ENCODE results near the gene IL1RAPL2. TPM values are rescaled to one million over a fixed set of nuclear protein-coding genes. Genes with fewer than 3 reads are reported as not detected.

IL1RAPL2 gene
- polyA plus RNA-seq, 1 of the 3 experiments (the other 2 are of a cell fraction): 0.13 TPM

GRCh38 chrX:105307762-105308161, 741.8 kb downstream of the IL1RAPL2 start:
- CTCF ChIA-PET: no interaction called here
- H3K4me2 ChIP-seq: no peak overlapping the region

GRCh38 chrX:105313596-105313995, 747.6 kb downstream of the IL1RAPL2 start:
- CTCF ChIA-PET: no interaction called here
- H3K9me3 ChIP-seq: no peaks in the 10 kb centered on the region
- H3K9me2 ChIP-seq: no peaks in the 10 kb centered on the region
- H3K9ac ChIP-seq: peak overlapping the region; percentile 29; the same call in 1 of the 2 replicates
- peak overlapping the region in 1 of 2 experiments; percentile 50; a peak in 2 of 4 replicates for H3K27ac ChIP-seq (ENCODE audit: low read depth in 2 of 2, low read length in 1 of 2)
- no peaks in the 10 kb centered on the region for H3K27me3 ChIP-seq (ENCODE audit: insufficient read depth)
- no peaks in the 10 kb centered on the region for H3K4me1 ChIP-seq (ENCODE audit: control insufficient read depth in 1 of 2, insufficient read depth in 2 of 2, low read depth in 1 of 2, low read length in 1 of 2)
- no peak overlapping the region for H3K4me3 ChIP-seq (ENCODE audit: low read depth in 2 of 2, low read length in 1 of 2)
- no peak for DNase-seq
- TF ChIP-seq EP300 (IDR thresholded peaks at IDR 0.05; ENCODE audit: borderline replicate concordance in 1 of 2, low read depth in 1 of 2, low read length in 1 of 2) (no peak), FOXJ3 (CRISPR knock-in tag; IDR thresholded peaks at IDR 0.05) (no peak), TAF1 (IDR thresholded peaks at IDR 0.05; ENCODE audit: borderline replicate concordance, low read depth, low read length) (no peak), ELF1 (IDR thresholded peaks at IDR 0.05) (no peak), MXI1 (IDR thresholded peaks at IDR 0.05; ENCODE audit: low read depth, low read length) (no peak), RAD21 (IDR thresholded peaks at IDR 0.05; ENCODE audit: low read length) (no peak), RXRA (IDR thresholded peaks at IDR 0.05; ENCODE audit: borderline replicate concordance, low read depth) (no peak)
- H4K20me1 ChIP-seq (ENCODE audit: insufficient read depth): no peaks in the 10 kb centered on the region
- H3K79me2 ChIP-seq (ENCODE audit: insufficient read depth): no peaks in the 10 kb centered on the region
- peak overlapping the region; percentile 23; the same call in 1 of the 2 replicates for H3K4me2 ChIP-seq
- H2AFZ ChIP-seq (ENCODE audit: low read depth): no peak overlapping the region
- WGBS (ENCODE audit: low lambda C conversion rate): 3% methylated on average over 1 of the region's 1 CpG
- H3F3A ChIP-seq (replicated peaks; ENCODE audit: insufficient read depth): peaks cover 7% of the 10 kb centered on the region
- H3K36me3 ChIP-seq (replicated peaks in 1 of 2; ENCODE audit: control insufficient read depth in 1 of 2, insufficient read depth in 2 of 2, low read length in 1 of 2): no peaks in the 10 kb centered on the region
- POLR2A ChIA-PET: no interaction called here

More at GRCh38 chrX:105307762-105308161, 741.8 kb downstream of the IL1RAPL2 start:
- no peak for TF ChIP-seq TCF12 (IDR thresholded peaks at IDR 0.05)
- no peak for TF ChIP-seq EP300 (IDR thresholded peaks at IDR 0.05; ENCODE audit: borderline replicate concordance in 1 of 2, low read depth in 1 of 2, low read length in 1 of 2)
- no peak for TF ChIP-seq USF2 (IDR thresholded peaks at IDR 0.05; ENCODE audit: borderline replicate concordance, low read depth, low read length)
- TF ChIP-seq JUND (IDR thresholded peaks at IDR 0.05): no peak
- H3K79me2 ChIP-seq (ENCODE audit: insufficient read depth): no peaks in the 10 kb centered on the region
- no peaks in the 10 kb centered on the region for H3K4me1 ChIP-seq (ENCODE audit: control insufficient read depth in 1 of 2, insufficient read depth in 2 of 2, low read depth in 1 of 2, low read length in 1 of 2)
- H3K9ac ChIP-seq: no peak overlapping the region
- H3K27ac ChIP-seq (ENCODE audit: low read depth in 2 of 2, low read length in 1 of 2): no peak overlapping the region
- POLR2A ChIA-PET: no interaction called here
- no peak overlapping the region for H2AFZ ChIP-seq (ENCODE audit: low read depth)
- no peaks in the 10 kb centered on the region for H4K20me1 ChIP-seq (ENCODE audit: insufficient read depth)
- no peak for DNase-seq
- no peak overlapping the region for H3K4me3 ChIP-seq (ENCODE audit: low read depth in 2 of 2, low read length in 1 of 2)
- H3K36me3 ChIP-seq (replicated peaks in 1 of 2; ENCODE audit: control insufficient read depth in 1 of 2, insufficient read depth in 2 of 2, low read length in 1 of 2): no peaks in the 10 kb centered on the region
- 0% methylated on average over 1 of the region's 1 CpG for WGBS (ENCODE audit: low lambda C conversion rate)
- H3K27me3 ChIP-seq (ENCODE audit: insufficient read depth): no peaks in the 10 kb centered on the region
- no peaks in the 10 kb centered on the region for H3F3A ChIP-seq (replicated peaks; ENCODE audit: insufficient read depth)
- H3K9me3 ChIP-seq: no peaks in the 10 kb centered on the region
- no peaks in the 10 kb centered on the region for H3K9me2 ChIP-seq

GRCh38 chrX:105314458-105314857, 748.5 kb downstream of the IL1RAPL2 start:
- DNase-seq: no peak

More at GRCh38 chrX:105314458-105314857, 748.5 kb downstream of the IL1RAPL2 start:
- no peaks in the 10 kb centered on the region for H3K36me3 ChIP-seq (replicated peaks in 1 of 2; ENCODE audit: control insufficient read depth in 1 of 2, insufficient read depth in 2 of 2, low read length in 1 of 2)
- TF ChIP-seq USF2 (IDR thresholded peaks at IDR 0.05; ENCODE audit: borderline replicate concordance, low read depth, low read length): no peak
- peak; percentile 21; the same call in 1 of the 2 replicates for TF ChIP-seq FOSL2 (IDR thresholded peaks at IDR 0.05; ENCODE audit: borderline replicate concordance, low read depth)
- H2AFZ ChIP-seq (ENCODE audit: low read depth): peak overlapping the region; percentile 24
- no peaks in the 10 kb centered on the region for H3K4me1 ChIP-seq (ENCODE audit: control insufficient read depth in 1 of 2, insufficient read depth in 2 of 2, low read depth in 1 of 2, low read length in 1 of 2)
- no peaks in the 10 kb centered on the region for H3K9me3 ChIP-seq
- H3K27ac ChIP-seq (ENCODE audit: low read depth in 2 of 2, low read length in 1 of 2): peak overlapping the region in 1 of 2 experiments; percentile 50; a peak in 2 of 4 replicates
- no peaks in the 10 kb centered on the region for H3K9me2 ChIP-seq
- H4K20me1 ChIP-seq (ENCODE audit: insufficient read depth): no peaks in the 10 kb centered on the region
- ChIA-PET POLR2A (no interaction called here), CTCF (interaction anchor here (1.0 kb wide), 1 partner anchor 32 kb away, joined by 3 read pairs; no protein-coding TSS in a partner anchor)
- no peaks in the 10 kb centered on the region for H3K79me2 ChIP-seq (ENCODE audit: insufficient read depth)
- H3K9ac ChIP-seq: peak overlapping the region; percentile 29; the same call in 1 of the 2 replicates
- peaks cover 7% of the 10 kb centered on the region for H3F3A ChIP-seq (replicated peaks; ENCODE audit: insufficient read depth)
- 9% methylated on average over 2 of the region's 2 CpGs for WGBS (ENCODE audit: low lambda C conversion rate)
- H3K4me3 ChIP-seq (ENCODE audit: low read depth in 2 of 2, low read length in 1 of 2): peak overlapping the region in 1 of 2 experiments; percentile 36; a peak in 2 of 4 replicates
- no peaks in the 10 kb centered on the region for H3K27me3 ChIP-seq (ENCODE audit: insufficient read depth)
- H3K4me2 ChIP-seq: peak overlapping the region; percentile 41

Measured in SK-N-SH (cell line).